ENCODE results near the gene ECE2.

The ECE2 gene

GRCh38 chr3:184325269-184325668, 49.4 kb downstream of the ECE2 start:
- H3K9me3 ChIP-seq (ENCODE audit: control insufficient read depth, insufficient read depth, low read depth, low read length), result no peaks in the 10 kb centered on the region
- ChIA-PET CTCF (interaction anchor here (0.7 kb wide), 1 partner anchor 1497 kb away, joined by 3 read pairs; no protein-coding TSS in a partner anchor), POLR2A (interaction anchor here (1.3 kb wide), 1 partner anchor 9 kb away, joined by 3 read pairs; no protein-coding TSS in a partner anchor)
- H3K4me1 ChIP-seq (ENCODE audit: control insufficient read depth, insufficient read depth, low read length), result no peaks in the 10 kb centered on the region
- H3K36me3 ChIP-seq (ENCODE audit: control insufficient read depth in 2 of 2, insufficient read depth in 1 of 2, low read length in 2 of 2), result peaks cover 29 to 100% of the 10 kb centered on the region in 2 experiments
- TF ChIP-seq ZSCAN23 (tag by site-specific recombination; IDR thresholded peaks at IDR 0.05) (no peak), SP2 (tag by site-specific recombination; IDR thresholded peaks at IDR 0.05) (no peak), ZSCAN4 (tag by site-specific recombination; IDR thresholded peaks at IDR 0.05) (no peak), ZBTB10 (tag by site-specific recombination; IDR thresholded peaks at IDR 0.05) (no peak), GLI2 (tag by site-specific recombination; IDR thresholded peaks at IDR 0.05; ENCODE audit: borderline replicate concordance, low read depth) (no peak), AEBP2 (tag by site-specific recombination; IDR thresholded peaks at IDR 0.05; ENCODE audit: borderline replicate concordance) (no peak), SETDB1 (IDR thresholded peaks at IDR 0.05; ENCODE audit: insufficient read length, low read length) (no peak), ZNF830 (tag by site-specific recombination; IDR thresholded peaks at IDR 0.05; ENCODE audit: low read depth) (no peak), PRDM6 (tag by site-specific recombination; IDR thresholded peaks at IDR 0.05) (no peak), ZNF701 (tag by site-specific recombination; IDR thresholded peaks at IDR 0.05) (no peak), SCRT1 (tag by site-specific recombination; IDR thresholded peaks at IDR 0.05; ENCODE audit: borderline replicate concordance) (no peak), KLF10 (tag by site-specific recombination; IDR thresholded peaks at IDR 0.05) (no peak), ZNF2 (tag by site-specific recombination; IDR thresholded peaks at IDR 0.05) (no peak)
- H3K4me3 ChIP-seq (ENCODE audit: low read depth, low read length), result no peak overlapping the region
- H3K27ac ChIP-seq (ENCODE audit: extremely low read depth, low read depth, low read length), result no peak overlapping the region

GRCh38 chr3:184325715-184326369, 50.0 kb downstream of the ECE2 start:
- CTCF ChIA-PET, result interaction anchor here (0.7 kb wide), 1 partner anchor 1497 kb away, joined by 3 read pairs; no protein-coding TSS in a partner anchor
- POLR2A ChIA-PET, result interaction anchor here (1.3 kb wide), 1 partner anchor 10 kb away, joined by 3 read pairs; no protein-coding TSS in a partner anchor
- Histone ChIP-seq H3K9me3 (ENCODE audit: control insufficient read depth, insufficient read depth, low read depth, low read length) (no peaks in the 10 kb centered on the region), H3K27ac (ENCODE audit: extremely low read depth, low read depth, low read length) (no peak overlapping the region), H3K4me3 (ENCODE audit: low read depth, low read length) (no peak overlapping the region), H3K4me1 (ENCODE audit: control insufficient read depth, insufficient read depth, low read length) (no peaks in the 10 kb centered on the region), H3K36me3 (ENCODE audit: control insufficient read depth in 2 of 2, insufficient read depth in 1 of 2, low read length in 2 of 2) (peaks cover 35 to 99% of the 10 kb centered on the region in 2 experiments)
- TF ChIP-seq ZNF416 (tag by site-specific recombination; IDR thresholded peaks at IDR 0.05), result no peak
- no peak for TF ChIP-seq ZNF777 (tag by site-specific recombination; IDR thresholded peaks at IDR 0.05; ENCODE audit: borderline replicate concordance)
- TF ChIP-seq ZNF433 (tag by site-specific recombination; IDR thresholded peaks at IDR 0.05; ENCODE audit: low read depth), result no peak
- TF ChIP-seq ZNF664 (tag by site-specific recombination; IDR thresholded peaks at IDR 0.05), result no peak
- no peak for TF ChIP-seq BCL11A (tag by site-specific recombination; IDR thresholded peaks at IDR 0.05; ENCODE audit: low read depth)
- TF ChIP-seq ZNF148 (tag by site-specific recombination; IDR thresholded peaks at IDR 0.05; ENCODE audit: borderline replicate concordance), result no peak
- TF ChIP-seq ATF2 (tag by site-specific recombination; IDR thresholded peaks at IDR 0.05; ENCODE audit: low read depth), result no peak
- no peak for TF ChIP-seq ZNF274 (IDR thresholded peaks at IDR 0.05; ENCODE audit: low read length)
- TF ChIP-seq ZNF274 (tag by site-specific recombination; IDR thresholded peaks at IDR 0.05; ENCODE audit: borderline replicate concordance), result no peak
- no peak for TF ChIP-seq REPIN1 (tag by site-specific recombination; IDR thresholded peaks at IDR 0.05; ENCODE audit: low read depth)

All from HEK293 (cell line).